ENCODE results near the gene DZIP1L. TPM values are rescaled to one million over a fixed set of nuclear protein-coding genes. Genes with fewer than 3 reads are reported as not detected.

Gene DZIP1L
- total RNA-seq, 1 experiment from 2014 or later, result 3.8 TPM

GRCh38 chr3:138062037-138062436 lies 53.4 kb downstream of the DZIP1L start:
- BruUV-seq (replicated peaks), result no TSS peak
- H3K27me3 ChIP-seq (replicated peaks; ENCODE audit: insufficient read depth, low read depth, low read length, poor library complexity), result no peaks in the 10 kb centered on the region
- ChIA-PET CTCF (no interaction called here), POLR2A (ENCODE audit: low non-redundant PET) (no interaction called here)
- no peak for TF ChIP-seq CTCF (conservative IDR thresholded peaks at IDR 0.05; ENCODE audit: low read depth, low read length)
- TF ChIP-seq EZH2 (IDR thresholded peaks at IDR 0.05; ENCODE audit: borderline replicate concordance, low read depth, low read length, poor library complexity, severe bottlenecking), result no peak
- no peak overlapping the region for H3K4me3 ChIP-seq (ENCODE audit: low read depth, low read length, poor library complexity, severe bottlenecking)
- H3K27ac ChIP-seq (ENCODE audit: low read depth, low read length, poor library complexity, severe bottlenecking), result no peak overlapping the region
- no peak for DNase-seq (ENCODE audit: low spot score)
- no peaks in the 10 kb centered on the region for H3K9me3 ChIP-seq (ENCODE audit: low read depth, low read length, poor library complexity, severe bottlenecking)
- H3K36me3 ChIP-seq (ENCODE audit: insufficient read depth, low read length, poor library complexity, severe bottlenecking), result peaks cover 4% of the 10 kb centered on the region
- intact Hi-C loops (cut with micrococcal nuclease; ENCODE audit: unreplicated experiment), result no loop called here
- no peaks in the 10 kb centered on the region for H3K4me1 ChIP-seq (ENCODE audit: insufficient read depth, low read length, poor library complexity, severe bottlenecking)

GRCh38 chr3:138060792-138061191 lies 54.6 kb downstream of the DZIP1L start:
- H3K27me3 ChIP-seq (replicated peaks; ENCODE audit: insufficient read depth, low read depth, low read length, poor library complexity), result no peaks in the 10 kb centered on the region
- TF ChIP-seq CTCF (conservative IDR thresholded peaks at IDR 0.05; ENCODE audit: low read depth, low read length), result no peak
- TF ChIP-seq EZH2 (IDR thresholded peaks at IDR 0.05; ENCODE audit: borderline replicate concordance, low read depth, low read length, poor library complexity, severe bottlenecking), result no peak
- ChIA-PET POLR2A (ENCODE audit: low non-redundant PET) (no interaction called here), CTCF (interaction anchor here (0.5 kb wide), 1 partner anchor 875 kb away, joined by 7 read pairs; no protein-coding TSS in a partner anchor)
- H3K27ac ChIP-seq (ENCODE audit: low read depth, low read length, poor library complexity, severe bottlenecking), result no peak overlapping the region
- no TSS peak for BruUV-seq (replicated peaks)
- no peaks in the 10 kb centered on the region for H3K9me3 ChIP-seq (ENCODE audit: low read depth, low read length, poor library complexity, severe bottlenecking)
- DNase-seq (ENCODE audit: low spot score), result no peak
- H3K4me3 ChIP-seq (ENCODE audit: low read depth, low read length, poor library complexity, severe bottlenecking), result no peak overlapping the region
- H3K36me3 ChIP-seq (ENCODE audit: insufficient read depth, low read length, poor library complexity, severe bottlenecking), result peaks cover 4% of the 10 kb centered on the region
- H3K4me1 ChIP-seq (ENCODE audit: insufficient read depth, low read length, poor library complexity, severe bottlenecking), result no peaks in the 10 kb centered on the region
- intact Hi-C loops (cut with micrococcal nuclease; ENCODE audit: unreplicated experiment), result no loop called here

DNA sequence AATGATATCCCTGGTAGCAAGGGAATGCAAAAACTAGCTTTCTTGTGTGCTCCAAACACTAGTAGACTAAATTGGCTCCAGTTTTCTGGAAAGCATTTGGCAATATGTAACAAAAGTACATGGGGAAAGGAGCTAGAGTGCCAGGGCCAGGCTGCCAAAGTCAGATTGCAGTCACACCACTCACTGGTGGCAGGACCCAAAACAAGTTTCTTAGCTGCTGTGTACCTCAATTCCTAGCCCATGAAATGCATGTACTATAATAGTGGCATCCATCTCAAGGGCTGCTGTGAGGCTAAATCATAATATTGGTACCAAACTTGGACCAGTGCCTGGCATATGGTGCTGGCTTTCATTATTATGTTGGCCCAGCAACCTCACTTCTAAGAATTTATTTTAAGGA lies 56.1 kb downstream of the DZIP1L start:
- Histone ChIP-seq H3K9me3 (ENCODE audit: low read depth, low read length, poor library complexity, severe bottlenecking) (no peaks in the 10 kb centered on the region), H3K27ac (ENCODE audit: low read depth, low read length, poor library complexity, severe bottlenecking) (no peak overlapping the region), H3K36me3 (ENCODE audit: insufficient read depth, low read length, poor library complexity, severe bottlenecking) (peaks cover 4% of the 10 kb centered on the region), H3K4me3 (ENCODE audit: low read depth, low read length, poor library complexity, severe bottlenecking) (no peak overlapping the region), H3K4me1 (ENCODE audit: insufficient read depth, low read length, poor library complexity, severe bottlenecking) (no peaks in the 10 kb centered on the region), H3K27me3 (replicated peaks; ENCODE audit: insufficient read depth, low read depth, low read length, poor library complexity) (no peaks in the 10 kb centered on the region)
- TF ChIP-seq EZH2 (IDR thresholded peaks at IDR 0.05; ENCODE audit: borderline replicate concordance, low read depth, low read length, poor library complexity, severe bottlenecking) (no peak), CTCF (conservative IDR thresholded peaks at IDR 0.05; ENCODE audit: low read depth, low read length) (no peak)
- no peak for DNase-seq (ENCODE audit: low spot score)
- POLR2A ChIA-PET (ENCODE audit: low non-redundant PET), result no interaction called here
- no TSS peak for BruUV-seq (replicated peaks)
- intact Hi-C loops (cut with micrococcal nuclease; ENCODE audit: unreplicated experiment), result loop anchor here (10.0 kb wide), 1 partner anchor 954 kb away; no protein-coding TSS in a partner anchor
- CTCF ChIA-PET, result no interaction called here
